ENCODE data around the gene TSHZ2. TPM values are rescaled to one million over a fixed set of nuclear protein-coding genes. Genes with fewer than 3 reads are reported as not detected.

TSHZ2 gene
- total RNA-seq, 1 donor from 2014 or later, result 30.4 TPM

GRCh38 chr20:53448875-53449274 is 476.7 kb downstream of the TSHZ2 start:
- Histone ChIP-seq H3K4me3 (no peak overlapping the region), H3K9me3 (peaks cover 5% of the 10 kb centered on the region), H3K36me3 (no peaks in the 10 kb centered on the region), H3K27ac (no peak overlapping the region), H3K4me1 (no peaks in the 10 kb centered on the region), H3K27me3 (no peaks in the 10 kb centered on the region)
- TF ChIP-seq POLR2A (IDR thresholded peaks at IDR 0.05) (no peak), CTCF (IDR thresholded peaks at IDR 0.05) (no peak), POLR2AphosphoS5 (IDR thresholded peaks at IDR 0.05; ENCODE audit: insufficient read depth in 1 of 2, low read depth in 1 of 2) (no peak)
- intact Hi-C loops (cut with DNase I), result no loop called here
- no peak for DNase-seq (ENCODE audit: extremely low spot score in 2 of 2)

GRCh38 chr20:53453076-53453475 is 480.9 kb downstream of the TSHZ2 start:
- Histone ChIP-seq H3K27me3 (no peaks in the 10 kb centered on the region), H3K4me3 (no peak overlapping the region), H3K4me1 (no peaks in the 10 kb centered on the region), H3K9me3 (peaks cover 4% of the 10 kb centered on the region), H3K27ac (no peak overlapping the region), H3K36me3 (no peaks in the 10 kb centered on the region)
- no peak for TF ChIP-seq POLR2A (IDR thresholded peaks at IDR 0.05)
- TF ChIP-seq CTCF (IDR thresholded peaks at IDR 0.05), result no peak
- TF ChIP-seq POLR2AphosphoS5 (IDR thresholded peaks at IDR 0.05; ENCODE audit: insufficient read depth in 1 of 2, low read depth in 1 of 2), result no peak
- DNase-seq (ENCODE audit: extremely low spot score in 2 of 2), result no peak
- intact Hi-C loops (cut with DNase I), result no loop called here

GRCh38 chr20:53454675-53455276 is 482.6 kb downstream of the TSHZ2 start:
- intact Hi-C loops (cut with DNase I), result no loop called here
- no peak for DNase-seq (ENCODE audit: extremely low spot score in 2 of 2)
- no peak overlapping the region for H3K4me3 ChIP-seq

GRCh38 chr20:53463101-53463972 is 491.2 kb downstream of the TSHZ2 start:
- DNase-seq (ENCODE audit: extremely low spot score in 2 of 2), result no peak
- H3K36me3 ChIP-seq, result no peaks in the 10 kb centered on the region
- H3K27me3 ChIP-seq, result no peaks in the 10 kb centered on the region
- TF ChIP-seq POLR2A (IDR thresholded peaks at IDR 0.05), result no peak
- TF ChIP-seq POLR2AphosphoS5 (IDR thresholded peaks at IDR 0.05; ENCODE audit: insufficient read depth in 1 of 2, low read depth in 1 of 2), result no peak
- no peak for TF ChIP-seq CTCF (IDR thresholded peaks at IDR 0.05)
- no peak overlapping the region for H3K4me3 ChIP-seq
- intact Hi-C loops (cut with DNase I), result no loop called here
- H3K27ac ChIP-seq, result no peak overlapping the region
- H3K9me3 ChIP-seq, result no peaks in the 10 kb centered on the region
- H3K4me1 ChIP-seq, result no peaks in the 10 kb centered on the region

More at GRCh38 chr20:53454675-53455276, 482.6 kb downstream of the TSHZ2 start:
- H3K36me3 ChIP-seq, result no peaks in the 10 kb centered on the region
- no peaks in the 10 kb centered on the region for H3K4me1 ChIP-seq
- no peaks in the 10 kb centered on the region for H3K9me3 ChIP-seq
- no peak for TF ChIP-seq POLR2AphosphoS5 (IDR thresholded peaks at IDR 0.05; ENCODE audit: insufficient read depth in 1 of 2, low read depth in 1 of 2)
- no peak for TF ChIP-seq CTCF (IDR thresholded peaks at IDR 0.05)
- TF ChIP-seq POLR2A (IDR thresholded peaks at IDR 0.05), result no peak
- no peak overlapping the region for H3K27ac ChIP-seq
- H3K27me3 ChIP-seq, result no peaks in the 10 kb centered on the region

GRCh38 chr20:53466279-53466678 is 494.1 kb downstream of the TSHZ2 start:
- H3K4me1 ChIP-seq, result no peaks in the 10 kb centered on the region
- TF ChIP-seq POLR2AphosphoS5 (IDR thresholded peaks at IDR 0.05; ENCODE audit: insufficient read depth in 1 of 2, low read depth in 1 of 2) (no peak), CTCF (IDR thresholded peaks at IDR 0.05) (no peak), POLR2A (IDR thresholded peaks at IDR 0.05) (no peak)
- H3K27ac ChIP-seq, result no peak overlapping the region
- no peak for DNase-seq (ENCODE audit: extremely low spot score in 2 of 2)
- H3K27me3 ChIP-seq, result no peaks in the 10 kb centered on the region
- intact Hi-C loops (cut with DNase I), result no loop called here
- no peaks in the 10 kb centered on the region for H3K36me3 ChIP-seq
- H3K9me3 ChIP-seq, result no peaks in the 10 kb centered on the region
- no peak overlapping the region for H3K4me3 ChIP-seq

Data from vagina (tissue), 2 donors.